NCI-H345 treated with DMSO at 0.1 percent for 48 hours (cell line): ENCODE results near the gene CLECL1.
A peak's percentile ranks its signal among the peaks of the same experiment; 100 is the strongest.
"Not testable (repeated sequence)": the region's sequence is repeated elsewhere in the genome, so short reads cannot be mapped to it uniquely, and the experiment has no call there.

ENCODE experiments used
- DNase-seq: peaks from one replicate; lab custom pipeline; 2025; ENCODE audit not compliant: unreplicated experiment; lab: John Stamatoyannopoulos, UW

CLECL1 gene

DNA sequence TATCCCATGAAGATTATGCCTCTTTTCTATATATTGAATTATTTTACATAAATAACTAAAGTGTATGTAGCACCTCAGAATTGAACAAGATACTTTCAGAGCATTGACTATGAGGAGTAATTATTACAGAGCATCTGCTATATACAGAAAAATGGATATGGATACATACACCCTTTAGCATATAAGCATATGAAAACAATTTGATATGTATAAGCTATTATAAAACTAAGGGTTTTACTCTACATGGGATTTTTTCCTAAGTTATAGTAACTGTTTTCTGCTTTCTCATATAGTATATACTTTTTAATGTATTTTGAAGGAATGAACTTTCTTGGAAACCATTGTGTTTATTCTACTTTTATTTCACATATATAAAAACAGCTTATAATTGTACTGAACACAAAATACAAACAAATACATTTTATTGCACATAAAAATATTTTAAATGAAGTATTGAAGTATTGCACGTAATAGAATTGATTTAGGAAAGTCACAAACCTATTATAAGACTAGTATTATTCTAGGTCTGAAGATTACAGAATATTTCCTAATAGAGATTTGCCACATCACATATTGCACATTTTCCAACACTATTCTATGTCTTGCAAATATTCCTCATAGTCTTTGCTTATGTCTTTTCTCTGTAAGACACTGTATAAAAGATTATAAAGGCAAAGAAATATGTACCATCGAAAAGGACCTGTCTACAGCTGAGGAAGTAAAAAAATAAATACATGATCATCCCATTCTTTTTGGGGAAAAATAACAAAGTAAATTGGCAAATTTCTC is 19.4 kb upstream of the CLECL1 start:
- DNase-seq: no peak

- DNase-seq: no peak
These were observed 18.6 kb upstream of the CLECL1 start for GRCh38 chr12:9751204-9752144.

DNA sequence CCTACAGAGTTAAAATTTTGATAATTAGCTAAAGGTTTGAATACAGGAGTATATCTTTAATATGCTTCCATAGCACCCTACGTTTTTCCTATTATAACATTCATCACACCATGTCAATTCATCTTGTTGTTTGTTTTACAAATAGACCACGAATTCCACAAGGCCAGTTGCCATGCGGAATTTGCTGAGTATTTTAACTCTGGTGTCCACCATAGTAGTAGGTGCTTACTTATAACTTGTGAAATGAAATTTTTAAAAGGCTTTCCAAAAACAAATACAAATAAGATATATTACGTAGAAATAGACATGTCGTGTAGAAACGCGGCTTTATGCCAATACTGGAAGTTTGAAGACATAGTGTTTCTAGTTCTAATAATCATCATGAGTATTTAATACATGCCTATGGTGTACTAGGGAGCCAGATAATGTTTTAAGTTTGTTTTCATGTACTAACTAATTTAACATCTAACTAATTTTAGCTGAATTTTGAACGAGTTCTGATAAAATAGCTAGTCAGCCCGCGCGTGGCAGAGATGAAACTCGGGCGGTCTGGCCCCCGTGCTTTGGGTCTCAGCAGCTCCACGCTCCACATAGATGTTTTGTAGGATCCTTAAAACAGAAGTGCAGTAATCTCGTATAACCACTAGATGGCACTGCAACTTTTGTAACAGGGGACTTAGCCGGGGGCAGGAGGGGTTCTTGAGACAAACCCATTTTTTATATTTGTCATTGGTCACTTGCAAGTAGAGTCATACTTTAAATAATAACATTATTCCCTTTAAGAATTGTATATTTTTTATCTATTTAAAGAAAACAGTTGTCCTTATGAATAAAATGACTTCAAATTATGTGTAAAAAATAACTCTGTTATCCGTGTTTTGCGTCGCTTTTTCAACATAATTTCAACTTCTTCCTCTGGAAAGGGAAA is 17.6 kb upstream of the CLECL1 start:
- peak; percentile 74 for DNase-seq

GRCh38 chr12:9749640-9750039 is 16.7 kb upstream of the CLECL1 start:
- DNase-seq: no peak

DNA sequence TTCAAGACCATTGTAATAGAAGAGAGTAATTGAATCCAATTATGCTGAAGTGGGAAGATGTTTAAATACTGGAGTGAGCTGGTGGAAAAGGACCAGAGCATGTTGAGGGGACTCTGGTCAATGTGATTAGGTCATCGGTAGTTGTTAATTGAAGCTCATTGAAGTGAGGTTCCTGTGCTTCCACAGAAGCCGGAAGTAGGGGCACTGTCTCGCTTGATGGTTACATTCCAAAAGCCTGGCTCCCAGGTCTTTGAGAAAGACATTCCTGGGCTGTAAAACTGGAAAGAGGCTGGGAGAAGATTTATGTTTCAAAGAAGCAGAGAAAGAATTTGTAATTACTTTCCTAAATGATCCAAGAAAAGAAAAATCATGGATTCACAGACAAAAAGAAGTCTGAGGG is 12.3 kb upstream of the CLECL1 start:
- no peak for DNase-seq

DNA sequence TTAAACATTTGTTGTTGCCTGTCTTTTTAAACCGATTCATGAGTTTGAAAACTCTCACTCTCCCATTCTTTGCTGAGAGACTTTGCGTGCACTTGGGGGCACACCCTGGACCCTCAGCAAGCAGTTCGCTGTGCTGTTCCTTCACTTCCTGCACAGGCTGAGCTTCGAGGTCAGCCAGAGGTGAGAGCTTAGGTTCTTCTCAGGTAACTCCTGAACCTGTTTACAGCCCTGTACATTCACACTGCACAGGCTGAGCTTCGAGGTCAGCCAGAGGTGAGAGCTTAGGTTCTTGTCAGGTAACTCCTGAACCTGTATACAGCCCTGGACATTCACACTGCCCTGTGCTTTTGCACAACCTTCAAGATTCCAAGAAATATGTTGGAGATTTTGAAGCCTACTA is 9.8 kb upstream of the CLECL1 start:
- no peak for DNase-seq

DNA sequence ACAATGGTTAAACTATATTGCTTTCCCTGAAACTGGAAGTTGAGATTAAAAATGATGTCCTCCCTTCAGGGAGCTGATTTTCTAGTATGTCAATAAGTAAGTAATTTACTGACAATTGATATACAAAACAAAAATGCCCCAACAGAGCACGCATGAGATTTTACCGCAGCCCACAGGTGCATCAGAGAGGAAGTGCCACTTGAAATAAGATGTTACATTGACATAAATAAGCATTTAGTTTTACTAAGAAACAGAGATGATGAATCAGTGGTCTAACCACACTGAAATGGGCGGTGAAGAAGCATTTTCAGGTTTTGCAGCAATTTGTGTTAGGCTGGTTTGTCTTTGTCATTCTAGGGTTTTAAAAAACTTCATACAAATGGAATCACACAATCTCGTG is 8.8 kb upstream of the CLECL1 start:
- DNase-seq: no peak

DNA sequence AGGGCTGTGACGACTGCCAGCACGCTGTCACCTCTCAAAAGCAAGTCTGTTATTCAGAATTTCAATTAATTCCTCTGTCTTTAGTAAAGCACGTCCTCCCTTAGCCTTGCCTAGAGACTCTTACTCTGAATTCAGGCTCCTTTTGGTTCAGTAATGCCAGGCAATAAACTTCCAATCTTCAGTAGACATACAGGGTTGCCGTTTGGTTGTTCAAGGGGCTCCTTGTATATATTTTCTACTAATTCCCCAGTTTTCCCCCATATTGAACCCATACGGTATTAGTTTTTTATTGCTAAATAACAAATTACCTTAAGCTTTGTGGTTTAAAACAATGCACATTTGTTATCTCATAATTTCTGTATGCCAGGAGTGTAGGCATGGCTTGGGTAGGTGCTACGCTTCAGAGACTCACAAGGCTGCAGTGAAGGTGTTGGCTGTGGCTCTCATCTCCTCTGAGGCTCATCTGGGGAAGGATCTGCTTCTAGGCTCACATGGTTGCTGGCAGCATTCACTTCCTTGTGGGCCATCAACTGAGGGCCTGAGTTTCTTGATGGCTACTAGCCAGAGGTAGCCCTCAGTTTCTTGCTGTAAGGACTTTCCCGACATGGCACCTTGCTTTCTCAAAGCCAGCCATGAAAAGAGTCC is 7.3 kb upstream of the CLECL1 start:
- no peak for DNase-seq

DNA sequence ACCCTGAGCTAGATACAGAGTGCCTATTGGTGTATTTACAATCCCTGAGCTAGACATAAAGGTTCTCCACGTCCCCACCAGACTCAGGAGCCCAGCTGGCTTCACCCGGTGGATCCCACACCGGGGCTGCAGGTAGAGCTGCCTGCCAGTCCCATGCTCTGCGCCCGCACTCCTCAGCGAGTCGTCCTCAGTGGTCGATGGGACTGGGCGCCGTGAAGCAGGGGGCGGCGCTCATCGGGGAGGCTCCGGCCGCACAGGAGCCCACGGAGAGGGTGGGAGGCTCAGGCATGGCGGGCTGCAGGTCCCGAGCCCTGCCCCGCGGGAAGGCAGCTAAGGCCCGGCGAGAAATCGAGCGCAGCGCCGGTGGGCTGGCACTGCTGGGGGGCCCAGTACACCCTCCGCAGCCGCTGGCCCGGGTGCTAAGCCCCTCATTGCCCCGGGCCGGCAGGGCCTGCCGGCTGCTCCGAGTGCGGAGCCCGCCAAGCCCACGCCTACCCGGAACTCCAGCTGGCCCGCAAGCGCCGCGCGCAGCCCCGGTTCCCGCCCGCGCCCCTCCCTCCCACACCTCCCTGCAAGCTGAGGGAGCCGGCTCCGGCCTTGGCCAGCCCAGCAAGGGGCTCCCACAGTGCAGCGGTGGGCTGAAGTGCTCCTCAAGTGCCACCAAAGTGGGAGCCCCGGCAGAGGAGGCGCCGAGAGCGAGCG is 6.7 kb upstream of the CLECL1 start:
- not testable (repeated sequence) for DNase-seq

DNA sequence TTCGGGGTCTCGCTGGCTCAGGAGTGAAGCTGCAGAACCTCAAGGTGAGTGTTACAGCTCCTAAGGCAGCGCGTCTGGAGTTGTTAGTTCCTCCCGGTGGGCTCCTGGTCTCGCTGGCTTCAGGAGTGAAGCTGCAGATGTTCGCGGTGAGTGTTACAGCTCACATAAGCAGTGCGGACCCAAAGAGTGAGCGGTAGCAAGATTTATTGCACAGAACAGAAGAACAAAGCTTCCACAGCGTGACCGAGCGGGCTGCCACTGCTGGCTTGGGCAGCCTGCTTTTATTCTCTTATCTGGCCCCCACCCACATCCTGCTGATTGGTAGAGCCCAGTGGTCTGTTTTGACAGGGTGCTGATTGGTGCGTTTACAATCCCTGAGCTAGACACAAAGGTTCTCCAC is 6.0 kb upstream of the CLECL1 start:
- not testable (repeated sequence) for DNase-seq

DNA sequence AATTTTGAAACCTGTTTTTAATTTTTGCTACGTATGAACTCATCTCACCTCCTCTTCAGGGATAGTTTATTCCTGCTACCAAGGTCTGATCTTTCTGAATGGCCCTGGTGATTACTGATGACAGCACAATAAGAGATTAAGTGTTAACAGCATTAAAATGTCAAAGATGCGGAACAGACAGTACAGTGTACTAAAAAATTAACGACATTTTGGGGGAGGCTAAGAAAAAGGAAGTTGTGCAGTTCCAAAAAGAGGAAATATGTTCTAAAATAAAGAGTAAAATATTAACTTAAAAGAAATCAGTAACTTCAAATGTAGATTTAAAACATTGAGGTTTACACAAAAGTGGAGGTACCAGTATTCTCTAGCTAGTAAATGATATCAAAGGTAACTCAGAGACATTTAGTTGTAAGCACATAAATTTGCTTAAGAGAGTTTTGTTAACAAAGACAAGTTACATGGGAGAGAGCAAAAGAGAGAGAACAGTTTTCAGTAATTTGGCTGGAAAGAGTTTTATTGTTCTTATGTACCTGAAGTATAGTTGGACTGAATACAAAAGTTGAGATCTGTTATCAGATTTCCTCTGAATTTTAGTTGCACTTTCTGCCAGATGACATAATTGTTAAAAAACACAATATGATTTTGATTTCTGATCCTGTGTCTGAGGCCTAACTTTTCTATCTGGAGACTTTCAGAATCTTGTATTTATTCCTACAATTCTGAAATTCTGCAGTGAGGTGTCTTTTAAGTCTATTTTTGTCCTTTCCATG is 4.2 kb upstream of the CLECL1 start:
- DNase-seq: no peak

- DNase-seq: no peak
These were observed 2.7 kb upstream of the CLECL1 start for GRCh38 chr12:9735601-9736000.

- no peak for DNase-seq
These were observed 1.1 kb downstream of the CLECL1 start for GRCh38 chr12:9731797-9732196.

DNA sequence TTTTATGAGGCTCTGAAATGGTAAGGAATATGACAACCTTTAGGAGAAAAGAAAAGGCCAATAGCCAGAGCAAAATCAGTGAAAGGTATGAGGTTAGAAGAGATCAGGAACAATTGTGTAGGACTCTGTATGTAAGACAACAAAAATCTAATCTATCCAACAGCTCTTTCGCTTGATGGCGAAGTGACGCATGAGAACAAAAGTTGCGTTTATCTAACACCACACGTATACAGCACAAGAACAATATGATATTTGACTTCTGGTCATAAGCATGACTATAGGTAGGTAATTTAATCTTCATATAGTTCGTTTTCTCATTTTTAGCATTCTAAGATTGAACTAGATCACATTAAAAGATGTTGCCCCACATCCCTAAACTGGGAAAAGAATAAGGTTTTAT is 1.5 kb downstream of the CLECL1 start:
- no peak for DNase-seq

- DNase-seq: no peak
These were observed 2.3 kb downstream of the CLECL1 start for GRCh38 chr12:9730591-9730990.

GRCh38 chr12:9730011-9730410 is 2.9 kb downstream of the CLECL1 start:
- no peak for DNase-seq

DNA sequence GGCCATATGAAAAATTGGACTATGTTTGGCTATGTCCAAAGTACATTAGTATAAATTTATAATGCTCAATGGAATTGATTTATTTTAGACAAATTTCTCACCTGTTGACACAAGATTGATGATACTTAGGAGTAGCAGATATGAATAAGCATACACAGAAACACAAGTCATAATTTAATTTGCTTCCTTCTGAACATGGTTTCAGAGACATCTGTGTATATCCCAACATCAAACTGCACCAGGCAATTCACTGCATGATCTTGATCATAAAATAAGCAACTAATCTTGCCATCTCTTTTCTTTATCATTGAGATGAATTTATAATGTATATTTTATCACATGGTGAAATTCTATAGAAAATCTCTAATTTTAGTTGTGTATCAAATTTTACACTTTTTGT is 3.8 kb downstream of the CLECL1 start:
- no peak for DNase-seq

DNA sequence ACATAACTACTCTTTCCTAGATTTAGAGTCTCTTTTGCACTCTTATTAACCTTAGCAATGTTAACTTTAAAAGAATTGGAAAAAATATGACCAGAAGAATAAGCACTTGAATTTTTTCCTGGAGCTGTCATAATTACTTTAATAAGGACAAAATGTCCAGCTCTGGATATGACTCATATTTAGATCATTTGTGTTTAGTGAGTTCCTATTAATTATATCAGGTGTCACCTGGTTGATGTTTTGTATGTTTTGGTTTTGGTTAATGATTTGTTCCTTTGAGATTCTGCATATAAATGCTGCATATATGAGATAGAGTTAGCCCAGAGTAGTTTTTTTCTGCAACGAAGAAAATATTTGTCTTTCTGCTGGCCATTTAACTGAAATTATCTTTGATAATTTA is 5.1 kb downstream of the CLECL1 start:
- DNase-seq: no peak

DNA sequence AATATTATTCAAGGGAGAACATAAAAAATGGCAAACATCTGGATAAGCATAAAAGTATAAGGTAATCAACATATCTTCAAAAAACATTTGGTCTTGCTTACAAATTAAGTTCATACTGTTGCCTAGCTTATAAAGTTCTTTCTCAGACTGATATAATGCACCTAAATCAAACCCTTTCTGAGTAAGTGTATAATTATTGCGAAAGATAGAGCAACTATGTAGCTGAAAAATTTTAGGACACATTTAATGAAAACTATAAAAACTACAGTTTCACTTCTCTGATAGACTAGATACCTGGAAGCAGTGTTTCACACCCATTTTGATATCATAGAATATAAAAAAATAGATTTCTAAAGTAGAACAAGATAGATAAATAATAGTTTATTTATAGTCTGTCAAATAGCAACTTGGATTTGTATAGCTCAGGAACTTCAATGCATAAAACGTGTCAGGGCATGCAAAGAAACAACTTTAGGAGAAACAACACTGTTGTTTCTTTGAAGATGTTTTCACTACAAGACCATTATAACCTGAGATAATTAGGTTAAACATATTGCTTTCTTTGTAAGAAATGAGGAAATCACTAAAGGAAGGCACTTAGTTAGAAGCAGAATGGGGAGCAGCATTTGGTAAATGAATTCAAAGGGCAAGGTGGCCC is 7.6 kb downstream of the CLECL1 start:
- no peak for DNase-seq
